ENCODE data around the gene ABHD12B.

GRCh38 chr14:50897658-50898175 lies 25.9 kb downstream of the ABHD12B start:
- TF ChIP-seq POLR2AphosphoS5 (IDR thresholded peaks at IDR 0.05; ENCODE audit: borderline replicate concordance, low read depth, low read length) (no peak), EZH2 (IDR thresholded peaks at IDR 0.05) (no peak), FOXP2 (optimal IDR thresholded peaks at IDR 0.05; ENCODE audit: control extremely low read depth, extremely low read length, insufficient read depth) (no peak)

All from SK-N-MC (cell line).